Liver (tissue), 9 donors: ENCODE results near the gene PITRM1. TPM values are rescaled to one million over a fixed set of nuclear protein-coding genes. Genes with fewer than 3 reads are reported as not detected.

Experiments
- DNase-seq: peaks from one replicate; pipeline ENCODE4 v3.0.0-alpha.2; 2017; ENCODE audit warnings: low spot score
- H3K27ac ChIP-seq, 2 donors: one replicate each; pipeline ENCODE4 v1.7.0; 2013; ENCODE audit warnings: inconsistent platforms in 2 of 2, low read length in 2 of 2, control low read depth in 1 of 2, low read depth in 1 of 2, mild to moderate bottlenecking in 1 of 2
- H3K27me3 ChIP-seq, 4 donors: one replicate each; pipeline versions ENCODE4 v1.6.1 to v1.7.0; 2013; ENCODE audit warnings: low read length in 3 of 4, inconsistent platforms in 1 of 4, mild to moderate bottlenecking in 1 of 4, moderate library complexity in 1 of 4; ENCODE audit not compliant: control insufficient read depth in 4 of 4, insufficient read depth in 4 of 4
- H3K36me3 ChIP-seq, 4 donors: one replicate each; pipeline versions ENCODE4 v1.6.1 to v1.7.0; 2013; ENCODE audit warnings: low read length in 3 of 4, mild to moderate bottlenecking in 3 of 4, low read depth in 1 of 4, moderate library complexity in 1 of 4; ENCODE audit not compliant: control insufficient read depth in 4 of 4, insufficient read depth in 3 of 4
- H3K4me1 ChIP-seq, 4 donors: one replicate each; pipeline versions ENCODE4 v1.6.1 to v1.7.0; 2013; ENCODE audit warnings: low read length in 3 of 4, mild to moderate bottlenecking in 3 of 4, moderate library complexity in 1 of 4; ENCODE audit not compliant: control insufficient read depth in 4 of 4, insufficient read depth in 4 of 4
- H3K4me3 ChIP-seq, 3 donors: one replicate each; pipeline versions ENCODE4 v1.6.1 to v1.7.0; 2013; ENCODE audit warnings: low read length in 3 of 3, control low read depth in 1 of 3, low read depth in 1 of 3, mild to moderate bottlenecking in 1 of 3
- H3K9ac ChIP-seq, 2 donors: one replicate each; pipeline ENCODE4 v1.7.0; 2013; ENCODE audit warnings: low read length in 2 of 2, mild to moderate bottlenecking in 2 of 2, moderate library complexity in 2 of 2, control low read depth in 1 of 2, low read depth in 1 of 2
- H3K9me3 ChIP-seq, 4 donors: one replicate each; pipeline versions ENCODE4 v1.6.1 to v1.7.0; 2013; ENCODE audit warnings: low read length in 3 of 4; ENCODE audit not compliant: control insufficient read depth in 4 of 4
- EGR1 ChIP-seq, 2 donors: IDR thresholded peaks; 2 replicates each; pipeline ENCODE4 v1.6.1; 2016 to 2018; ENCODE audit warnings: antibody characterized with exemption in 2 of 2, low read depth in 2 of 2
- FOXA1 ChIP-seq: IDR thresholded peaks from 2 replicates; pipeline ENCODE4 v1.6.1; 2016; ENCODE audit warnings: antibody characterized with exemption
- FOXA2 ChIP-seq: IDR thresholded peaks from 2 replicates; pipeline ENCODE4 v1.6.1; 2016; ENCODE audit warnings: antibody characterized with exemption
- GABPA ChIP-seq, 2 donors: IDR thresholded peaks in 1 of 2; conservative IDR thresholded peaks in 1 of 2; 2 replicates each; pipeline ENCODE4 v1.6.1; 2016; ENCODE audit warnings: antibody characterized with exemption in 2 of 2, mild to moderate bottlenecking in 1 of 2, moderate library complexity in 1 of 2
- HNF4A ChIP-seq, 2 donors: conservative IDR thresholded peaks; 2 replicates each; pipeline ENCODE4 v1.6.1; 2016; ENCODE audit warnings: antibody characterized with exemption in 2 of 2, mild to moderate bottlenecking in 2 of 2
- HNF4G ChIP-seq: IDR thresholded peaks from 2 replicates; pipeline ENCODE4 v1.6.1; 2016; ENCODE audit warnings: antibody characterized with exemption
- JUND ChIP-seq, 2 donors: IDR thresholded peaks; 2 replicates each; pipeline ENCODE4 v1.6.1; 2016; ENCODE audit warnings: antibody characterized with exemption in 2 of 2
- NR2F2 ChIP-seq: IDR thresholded peaks from 2 replicates; pipeline ENCODE4 v1.6.1; 2016; ENCODE audit warnings: antibody characterized with exemption
- RAD21 ChIP-seq, 2 donors: IDR thresholded peaks; 2 replicates each; pipeline ENCODE4 v1.6.1; 2016; ENCODE audit warnings: antibody characterized with exemption in 2 of 2, mild to moderate bottlenecking in 2 of 2
- RXRA ChIP-seq, 2 donors: IDR thresholded peaks; 2 replicates each; pipeline ENCODE4 v1.6.1; 2017 to 2018; ENCODE audit warnings: antibody characterized with exemption in 2 of 2, mild to moderate bottlenecking in 1 of 2
- SP1 ChIP-seq: IDR thresholded peaks from 2 replicates; pipeline ENCODE4 v1.6.1; 2018; ENCODE audit warnings: antibody characterized with exemption, mild to moderate bottlenecking
- TAF1 ChIP-seq: conservative IDR thresholded peaks from 2 replicates; pipeline ENCODE4 v1.6.1; 2016; ENCODE audit warnings: antibody characterized with exemption, mild to moderate bottlenecking
- YY1 ChIP-seq: IDR thresholded peaks from 2 replicates; pipeline ENCODE4 v1.6.1; 2016; ENCODE audit warnings: antibody characterized with exemption, mild to moderate bottlenecking
- WGBS: extraction: QIAGEN DNeasy Blood & Tissue Kit; methylation state at CpG from one replicate; pipeline ENCODE4 v1.1.7; 2013; 5-methylcytosine and 5-hydroxymethylcytosine counted together
- polyA plus RNA-seq, 2 donors: library from polyadenylated mRNA; stranded (reverse) in 1 of 2; unstranded in 1 of 2; fragments of 200-250 nt in 1 of 2; fragments of >200 nt in 1 of 2; fragmentation: Nextera tagmentation in 1 of 2; extraction: Ambion mirVana in 1 of 2; gene quantifications; one replicate each; pipeline versions ENCODE4 v1.2.1 to v1.2.3, GENCODE V29; 2013 to 2015
- total RNA-seq, 2 donors: library from RNA; depleted of rRNA; stranded (reverse); fragments of >200 nt; gene quantifications; one replicate each; pipeline ENCODE4 v1.2.3, GENCODE V29; 2014
- TF ChIP-seq, protein P1 (sequence below): IDR thresholded peaks from 2 replicates; pipeline ENCODE4 v1.6.1; 2016; ENCODE audit warnings: antibody characterized with exemption
- TF ChIP-seq, protein P2 (sequence below): IDR thresholded peaks from 2 replicates; pipeline ENCODE4 v1.6.1; 2016; ENCODE audit warnings: antibody characterized with exemption
- TF ChIP-seq, protein P3 (sequence below): IDR thresholded peaks from 2 replicates; pipeline ENCODE4 v1.6.1; 2016; ENCODE audit warnings: antibody characterized with exemption
- TF ChIP-seq, protein P4 (sequence below): IDR thresholded peaks from 2 replicates; pipeline ENCODE4 v1.6.1; 2016; ENCODE audit warnings: antibody characterized with exemption, mild to moderate bottlenecking
- donor health status: healthy.
- donor health status: healthy.
- donor health status: healthy.
- donor health status: healthy.
- donor health status: healthy.

Gene PITRM1
- total and polyA plus RNA-seq, 4 donors: 21.1 to 43.1 (median 27.7) TPM

DNA sequence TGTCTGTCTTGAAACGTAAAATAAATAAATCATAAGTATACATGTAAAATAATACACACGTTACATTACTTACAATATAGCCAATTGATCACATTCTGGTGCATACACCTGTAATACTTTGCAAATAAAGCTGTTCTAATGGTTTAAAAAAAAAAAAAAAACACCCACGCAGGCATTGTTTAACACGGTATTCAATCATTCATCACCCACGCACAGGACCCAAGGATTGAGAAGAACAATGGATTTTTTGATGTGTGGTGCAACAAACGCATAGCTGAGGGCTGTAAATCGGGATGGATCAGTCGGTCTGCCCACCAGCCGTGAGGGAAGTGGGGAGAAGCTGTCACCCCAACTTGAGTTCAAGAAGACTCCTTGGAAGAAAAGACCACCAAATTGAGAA lies 8.7 kb downstream of the PITRM1 start:
- H3K36me3 ChIP-seq: peaks cover 16 to 76% (median 62%) of the 10 kb centered on the region in 4 donors
- WGBS: 95% methylated on average over 9 of the region's 9 CpGs
- H3K4me3 ChIP-seq: no peak overlapping the region
- no peak overlapping the region for H3K9ac ChIP-seq
- TF ChIP-seq, protein P1, sequence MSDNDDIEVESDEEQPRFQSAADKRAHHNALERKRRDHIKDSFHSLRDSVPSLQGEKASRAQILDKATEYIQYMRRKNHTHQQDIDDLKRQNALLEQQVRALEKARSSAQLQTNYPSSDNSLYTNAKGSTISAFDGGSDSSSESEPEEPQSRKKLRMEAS: no peak
- TF ChIP-seq TAF1 (no peak), SP1 (no peak)
- no peak overlapping the region for H3K27ac ChIP-seq
- no peaks in the 10 kb centered on the region for H3K4me1 ChIP-seq
- H3K9me3 ChIP-seq: no peaks in the 10 kb centered on the region
- DNase-seq: no peak
- H3K27me3 ChIP-seq: no peaks in the 10 kb centered on the region

DNA sequence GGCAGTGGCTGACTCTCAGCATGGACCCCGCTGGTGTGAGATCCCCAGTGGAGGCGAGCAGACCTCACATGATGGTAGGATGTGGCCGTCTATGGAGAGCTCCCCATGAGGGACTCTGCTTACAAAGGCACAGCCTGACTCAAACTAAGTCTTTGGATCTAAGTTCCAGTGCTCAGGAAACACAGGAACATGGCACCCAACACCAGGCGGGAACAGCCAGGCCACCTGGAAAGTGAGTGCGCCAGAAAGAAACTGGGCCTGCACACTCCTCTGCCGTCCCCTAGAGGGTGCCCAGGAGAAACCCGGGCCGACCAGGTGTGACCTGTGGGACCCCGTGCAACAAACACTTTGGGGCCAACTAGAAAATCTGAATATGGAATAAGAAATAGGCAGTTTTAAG lies 10.0 kb downstream of the PITRM1 start:
- no peaks in the 10 kb centered on the region for H3K4me1 ChIP-seq

DNA sequence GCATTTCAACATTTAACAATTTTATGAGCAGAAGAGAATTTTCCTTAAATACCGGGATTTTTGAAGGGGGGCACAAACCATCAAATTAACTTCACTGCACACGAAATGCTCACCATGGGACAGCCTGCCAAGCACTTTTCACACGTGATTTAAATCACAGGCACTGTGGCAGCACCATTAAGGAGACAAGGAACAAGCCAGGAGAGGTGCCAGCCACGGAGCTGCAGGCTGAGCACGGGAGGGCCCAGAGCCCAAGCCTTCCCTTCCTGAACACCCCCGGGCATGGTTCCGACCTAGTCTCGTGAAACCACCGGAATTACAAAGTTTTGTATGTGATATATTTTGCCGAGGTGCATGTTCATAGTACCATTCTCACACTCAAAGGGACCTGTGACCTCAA lies 13.4 kb downstream of the PITRM1 start:
- Histone ChIP-seq H3K27me3 (no peaks in the 10 kb centered on the region), H3K4me3 (no peak overlapping the region), H3K9me3 (no peaks in the 10 kb centered on the region), H3K9ac (no peak overlapping the region), H3K27ac (no peak overlapping the region), H3K36me3 (peaks cover 12 to 65% (median 59%) of the 10 kb centered on the region in 4 donors), H3K4me1 (no peaks in the 10 kb centered on the region)
- DNase-seq: no peak
- TF ChIP-seq FOXA1 (no peak), JUND (IDR thresholded peaks at IDR 0.05) (no peak), NR2F2 (no peak), SP1 (no peak), RXRA (IDR thresholded peaks at IDR 0.05) (no peak), FOXA2 (no peak), GABPA (IDR thresholded peaks at IDR 0.05 in 1 of 2, conservative IDR thresholded peaks at IDR 0.05 in 1 of 2) (no peak)
- TF ChIP-seq, protein P2, sequence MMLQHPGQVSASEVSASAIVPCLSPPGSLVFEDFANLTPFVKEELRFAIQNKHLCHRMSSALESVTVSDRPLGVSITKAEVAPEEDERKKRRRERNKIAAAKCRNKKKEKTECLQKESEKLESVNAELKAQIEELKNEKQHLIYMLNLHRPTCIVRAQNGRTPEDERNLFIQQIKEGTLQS: no peak
- TF ChIP-seq, protein P3, sequence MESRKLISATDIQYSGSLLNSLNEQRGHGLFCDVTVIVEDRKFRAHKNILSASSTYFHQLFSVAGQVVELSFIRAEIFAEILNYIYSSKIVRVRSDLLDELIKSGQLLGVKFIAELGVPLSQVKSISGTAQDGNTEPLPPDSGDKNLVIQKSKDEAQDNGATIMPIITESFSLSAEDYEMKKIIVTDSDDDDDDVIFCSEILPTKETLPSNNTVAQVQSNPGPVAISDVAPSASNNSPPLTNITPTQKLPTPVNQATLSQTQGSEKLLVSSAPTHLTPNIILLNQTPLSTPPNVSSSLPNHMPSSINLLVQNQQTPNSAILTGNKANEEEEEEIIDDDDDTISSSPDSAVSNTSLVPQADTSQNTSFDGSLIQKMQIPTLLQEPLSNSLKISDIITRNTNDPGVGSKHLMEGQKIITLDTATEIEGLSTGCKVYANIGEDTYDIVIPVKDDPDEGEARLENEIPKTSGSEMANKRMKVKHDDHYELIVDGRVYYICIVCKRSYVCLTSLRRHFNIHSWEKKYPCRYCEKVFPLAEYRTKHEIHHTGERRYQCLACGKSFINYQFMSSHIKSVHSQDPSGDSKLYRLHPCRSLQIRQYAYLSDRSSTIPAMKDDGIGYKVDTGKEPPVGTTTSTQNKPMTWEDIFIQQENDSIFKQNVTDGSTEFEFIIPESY: no peak
- TF ChIP-seq, protein P4, sequence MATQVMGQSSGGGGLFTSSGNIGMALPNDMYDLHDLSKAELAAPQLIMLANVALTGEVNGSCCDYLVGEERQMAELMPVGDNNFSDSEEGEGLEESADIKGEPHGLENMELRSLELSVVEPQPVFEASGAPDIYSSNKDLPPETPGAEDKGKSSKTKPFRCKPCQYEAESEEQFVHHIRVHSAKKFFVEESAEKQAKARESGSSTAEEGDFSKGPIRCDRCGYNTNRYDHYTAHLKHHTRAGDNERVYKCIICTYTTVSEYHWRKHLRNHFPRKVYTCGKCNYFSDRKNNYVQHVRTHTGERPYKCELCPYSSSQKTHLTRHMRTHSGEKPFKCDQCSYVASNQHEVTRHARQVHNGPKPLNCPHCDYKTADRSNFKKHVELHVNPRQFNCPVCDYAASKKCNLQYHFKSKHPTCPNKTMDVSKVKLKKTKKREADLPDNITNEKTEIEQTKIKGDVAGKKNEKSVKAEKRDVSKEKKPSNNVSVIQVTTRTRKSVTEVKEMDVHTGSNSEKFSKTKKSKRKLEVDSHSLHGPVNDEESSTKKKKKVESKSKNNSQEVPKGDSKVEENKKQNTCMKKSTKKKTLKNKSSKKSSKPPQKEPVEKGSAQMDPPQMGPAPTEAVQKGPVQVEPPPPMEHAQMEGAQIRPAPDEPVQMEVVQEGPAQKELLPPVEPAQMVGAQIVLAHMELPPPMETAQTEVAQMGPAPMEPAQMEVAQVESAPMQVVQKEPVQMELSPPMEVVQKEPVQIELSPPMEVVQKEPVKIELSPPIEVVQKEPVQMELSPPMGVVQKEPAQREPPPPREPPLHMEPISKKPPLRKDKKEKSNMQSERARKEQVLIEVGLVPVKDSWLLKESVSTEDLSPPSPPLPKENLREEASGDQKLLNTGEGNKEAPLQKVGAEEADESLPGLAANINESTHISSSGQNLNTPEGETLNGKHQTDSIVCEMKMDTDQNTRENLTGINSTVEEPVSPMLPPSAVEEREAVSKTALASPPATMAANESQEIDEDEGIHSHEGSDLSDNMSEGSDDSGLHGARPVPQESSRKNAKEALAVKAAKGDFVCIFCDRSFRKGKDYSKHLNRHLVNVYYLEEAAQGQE: no peak
- 97% methylated on average over 10 of the region's 10 CpGs for WGBS

More for the DNA sequence above, 10.0 kb downstream of the PITRM1 start:
- H3K36me3 ChIP-seq: peaks cover 16 to 81% (median 69%) of the 10 kb centered on the region in 4 donors
- TF ChIP-seq NR2F2 (no peak), EGR1 (IDR thresholded peaks at IDR 0.05; ENCODE audit: low read depth in 2 of 2) (no peak), RAD21 (IDR thresholded peaks at IDR 0.05) (no peak), HNF4A (conservative IDR thresholded peaks at IDR 0.05) (no peak), GABPA (IDR thresholded peaks at IDR 0.05 in 1 of 2, conservative IDR thresholded peaks at IDR 0.05 in 1 of 2) (no peak), RXRA (IDR thresholded peaks at IDR 0.05) (no peak), HNF4G (no peak), YY1 (no peak)
- TF ChIP-seq, protein P2: no peak
- TF ChIP-seq, protein P1: no peak
- H3K9me3 ChIP-seq: no peaks in the 10 kb centered on the region
- no peak overlapping the region for H3K27ac ChIP-seq
- WGBS: 97% methylated on average over 9 of the region's 9 CpGs
- H3K27me3 ChIP-seq: no peaks in the 10 kb centered on the region
- DNase-seq: no peak
- no peak overlapping the region for H3K4me3 ChIP-seq
- H3K9ac ChIP-seq: no peak overlapping the region
